Adipocyte (in vitro differentiated cells): Measurements from ENCODE around the gene GYG2.
"Not testable (repeated sequence)": the region's sequence is repeated elsewhere in the genome, so short reads cannot be mapped to it uniquely, and the experiment has no call there.

Experiments used
- DNase-seq: peaks from one replicate; pipeline ENCODE4 v3.0.0-alpha.2; 2015; ENCODE audit warnings: low read depth
- H3K27me3 ChIP-seq: replicated peaks from 2 replicates; pipeline ENCODE4 v1.7.0; 2013; ENCODE audit warnings: mild to moderate bottlenecking, low read length, moderate library complexity; ENCODE audit not compliant: control insufficient read depth, insufficient read depth
- H3K36me3 ChIP-seq: 2 replicates; pipeline ENCODE4 v1.7.0; 2013; ENCODE audit warnings: low read length, mild to moderate bottlenecking, moderate library complexity; ENCODE audit not compliant: control insufficient read depth, insufficient read depth, severe bottlenecking
- H3K4me1 ChIP-seq: 2 replicates; pipeline ENCODE4 v1.7.0; 2013; ENCODE audit warnings: mild to moderate bottlenecking, low read length, moderate library complexity; ENCODE audit not compliant: control insufficient read depth, insufficient read depth
- H3K4me3 ChIP-seq: 2 replicates; pipeline ENCODE4 v1.7.0; 2013; ENCODE audit warnings: mild to moderate bottlenecking, low read length, moderate library complexity
- H3K9ac ChIP-seq: 2 replicates; pipeline ENCODE4 v1.7.0; 2013; ENCODE audit warnings: mild to moderate bottlenecking, low read length, moderate library complexity
- H3K9me3 ChIP-seq: 2 replicates; pipeline ENCODE4 v1.7.0; 2013; ENCODE audit warnings: mild to moderate bottlenecking, low read length, moderate library complexity; ENCODE audit not compliant: control insufficient read depth

The GYG2 gene

GRCh38 chrX:2828344-2828958 is at the start of gene GYG2:
TSS of gene GYG2 (plus strand) at chrX:2828930. CDS start at chrX:2830189, 1,259 bp downstream.
- peak; percentile 44 for DNase-seq

GRCh38 chrX:2780472-2781225 is 48.1 kb upstream of the GYG2 start:
- Histone ChIP-seq H3K36me3 (peaks cover 21% of the 10 kb centered on the region), H3K4me1 (peaks cover 14% of the 10 kb centered on the region)
- H3K27me3 ChIP-seq, DNase-seq, H3K9ac ChIP-seq, H3K4me3 ChIP-seq, H3K9me3 ChIP-seq: not testable (repeated sequence)

More at GRCh38 chrX:2828344-2828958, at the start of gene GYG2:
- peak within 1 kb of the TSS; percentile 78 for H3K4me3 ChIP-seq
- no peaks in the 10 kb centered on the region for H3K9me3 ChIP-seq
- H3K36me3 ChIP-seq, result peaks cover 5% of the 10 kb centered on the region
- H3K4me1 ChIP-seq, result peaks cover 24% of the 10 kb centered on the region
- H3K27me3 ChIP-seq, result no peaks in the 10 kb centered on the region
- H3K9ac ChIP-seq, result peak within 1 kb of the TSS; percentile 74

- no peaks in the 10 kb centered on the region for H3K9me3 ChIP-seq
- H3K9ac ChIP-seq, result no peak overlapping the region
- peaks cover 24% of the 10 kb centered on the region for H3K36me3 ChIP-seq
- peaks cover 14% of the 10 kb centered on the region for H3K4me1 ChIP-seq
- no peaks in the 10 kb centered on the region for H3K27me3 ChIP-seq
- no peak overlapping the region for H3K4me3 ChIP-seq
- no peak for DNase-seq
These were observed 47.5 kb upstream of the GYG2 start for GRCh38 chrX:2781226-2781571.

GRCh38 chrX:2781698-2782097 is 47.0 kb upstream of the GYG2 start:
- H3K36me3 ChIP-seq, result peaks cover 24% of the 10 kb centered on the region
- no peak for DNase-seq
- no peaks in the 10 kb centered on the region for H3K27me3 ChIP-seq
- no peak overlapping the region for H3K9ac ChIP-seq
- H3K9me3 ChIP-seq, result no peaks in the 10 kb centered on the region
- H3K4me1 ChIP-seq, result peaks cover 14% of the 10 kb centered on the region
- H3K4me3 ChIP-seq, result no peak overlapping the region

GRCh38 chrX:2782171-2782570 is 46.6 kb upstream of the GYG2 start:
- no peaks in the 10 kb centered on the region for H3K9me3 ChIP-seq
- peaks cover 14% of the 10 kb centered on the region for H3K4me1 ChIP-seq
- peaks cover 28% of the 10 kb centered on the region for H3K36me3 ChIP-seq
- no peak for DNase-seq
- H3K4me3 ChIP-seq, result no peak overlapping the region
- no peaks in the 10 kb centered on the region for H3K27me3 ChIP-seq
- H3K9ac ChIP-seq, result no peak overlapping the region

- H3K4me1 ChIP-seq, result peaks cover 14% of the 10 kb centered on the region
- no peak for DNase-seq
- no peak overlapping the region for H3K4me3 ChIP-seq
- H3K9ac ChIP-seq, result no peak overlapping the region
- peaks cover 31% of the 10 kb centered on the region for H3K36me3 ChIP-seq
- no peaks in the 10 kb centered on the region for H3K9me3 ChIP-seq
- H3K27me3 ChIP-seq, result no peaks in the 10 kb centered on the region
These were observed 46.0 kb upstream of the GYG2 start for GRCh38 chrX:2782778-2783177.

- no peak overlapping the region for H3K9ac ChIP-seq
These were observed 44.7 kb upstream of the GYG2 start for GRCh38 chrX:2784026-2784425.

GRCh38 chrX:2785538-2785937 is 43.2 kb upstream of the GYG2 start:
- Histone ChIP-seq H3K27me3 (no peaks in the 10 kb centered on the region), H3K4me1 (peaks cover 19% of the 10 kb centered on the region), H3K4me3 (no peak overlapping the region), H3K9me3 (no peaks in the 10 kb centered on the region), H3K9ac (no peak overlapping the region), H3K36me3 (peaks cover 36% of the 10 kb centered on the region)
- no peak for DNase-seq

More at GRCh38 chrX:2784026-2784425, 44.7 kb upstream of the GYG2 start:
- no peaks in the 10 kb centered on the region for H3K27me3 ChIP-seq
- H3K36me3 ChIP-seq, result peaks cover 31% of the 10 kb centered on the region
- H3K4me3 ChIP-seq, result no peak overlapping the region
- H3K4me1 ChIP-seq, result peaks cover 16% of the 10 kb centered on the region
- DNase-seq, result no peak
- no peaks in the 10 kb centered on the region for H3K9me3 ChIP-seq

GRCh38 chrX:2788980-2789379 is 39.8 kb upstream of the GYG2 start:
- H3K4me3 ChIP-seq, result no peak overlapping the region
- H3K4me1 ChIP-seq, result peaks cover 10% of the 10 kb centered on the region

GRCh38 chrX:2789569-2789968 is 39.2 kb upstream of the GYG2 start:
- H3K4me3 ChIP-seq, result no peak overlapping the region
- DNase-seq, result no peak
- peaks cover 5% of the 10 kb centered on the region for H3K4me1 ChIP-seq
- H3K9me3 ChIP-seq, result no peaks in the 10 kb centered on the region
- H3K27me3 ChIP-seq, result no peaks in the 10 kb centered on the region
- H3K9ac ChIP-seq, result no peak overlapping the region
- peaks cover 36% of the 10 kb centered on the region for H3K36me3 ChIP-seq

More at GRCh38 chrX:2788980-2789379, 39.8 kb upstream of the GYG2 start:
- Histone ChIP-seq H3K9ac (no peak overlapping the region), H3K9me3 (no peaks in the 10 kb centered on the region), H3K27me3 (no peaks in the 10 kb centered on the region), H3K36me3 (peaks cover 31% of the 10 kb centered on the region)
- DNase-seq, result no peak

- no peak for DNase-seq
- no peak overlapping the region for H3K4me3 ChIP-seq
- H3K4me1 ChIP-seq, result peaks cover 5% of the 10 kb centered on the region
- H3K9me3 ChIP-seq, result no peaks in the 10 kb centered on the region
- no peaks in the 10 kb centered on the region for H3K27me3 ChIP-seq
- H3K9ac ChIP-seq, result no peak overlapping the region
- H3K36me3 ChIP-seq, result peaks cover 28% of the 10 kb centered on the region
These were observed 35.0 kb upstream of the GYG2 start for GRCh38 chrX:2793752-2794151.
